WERI-Rb-1 (cell line): Measurements from ENCODE around the gene CDKN1C.

Source experiments
- DNase-seq: peaks from one replicate; pipeline ENCODE4 v3.0.0-alpha.2; 2020
- H3K27ac ChIP-seq: fragments of 250-450 bp; sonication (Bioruptor Pico); 2 replicates; pipeline ENCODE4 v1.5.1; 2020; ENCODE audit warnings: mild to moderate bottlenecking, moderate library complexity
- H3K27me3 ChIP-seq: fragments of 250-450 bp; sonication (Bioruptor Pico); 2 replicates; pipeline ENCODE4 v1.5.1; 2021; ENCODE audit warnings: mild to moderate bottlenecking, low read depth, moderate library complexity; ENCODE audit not compliant: insufficient read depth, severe bottlenecking
- H3K36me3 ChIP-seq: fragments of 250-450 bp; sonication (Bioruptor Pico); 2 replicates; pipeline ENCODE4 v1.5.1; 2020; ENCODE audit warnings: mild to moderate bottlenecking, moderate library complexity
- H3K4me3 ChIP-seq: 2 replicates; pipeline ENCODE4 v1.5.1; 2011; ENCODE audit warnings: low read depth, mild to moderate bottlenecking, control low read depth, low read length
- H3K9me3 ChIP-seq: fragments of 250-450 bp; sonication (Bioruptor Pico); 2 replicates; pipeline ENCODE4 v1.5.1; 2021; ENCODE audit warnings: mild to moderate bottlenecking, moderate library complexity; ENCODE audit not compliant: severe bottlenecking
- TF ChIP-seq, protein P1 (sequence below): IDR thresholded peaks from 2 replicates; pipeline ENCODE4 v1.5.1; 2011; ENCODE audit warnings: low read depth, mild to moderate bottlenecking, control low read depth, inconsistent platforms, low read length

The CDKN1C gene

DNA sequence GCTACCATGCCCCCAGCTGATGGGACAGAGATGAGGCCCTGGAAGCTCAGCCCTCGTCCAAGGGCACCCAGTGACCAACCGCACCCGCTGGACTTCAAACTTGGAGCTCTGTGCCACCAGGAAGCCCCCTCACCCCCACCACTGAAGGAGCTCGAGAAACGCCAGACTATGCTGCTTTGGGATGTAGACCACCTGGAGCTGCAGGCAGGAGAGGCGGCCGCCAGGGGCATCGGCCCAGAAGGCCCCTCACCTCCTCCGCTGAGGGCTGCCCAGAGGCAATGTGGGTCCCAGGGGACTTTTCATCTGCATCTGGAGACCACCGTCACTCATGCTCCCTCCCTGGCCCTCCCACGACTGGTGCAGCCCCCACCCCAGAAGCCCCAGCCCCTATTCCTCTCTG is 28.3 kb downstream of the CDKN1C start:
- no peaks in the 10 kb centered on the region for H3K9me3 ChIP-seq
- H3K27ac ChIP-seq: no peak overlapping the region
- no peaks in the 10 kb centered on the region for H3K27me3 ChIP-seq
- no peak overlapping the region for H3K4me3 ChIP-seq
- TF ChIP-seq, protein P1, sequence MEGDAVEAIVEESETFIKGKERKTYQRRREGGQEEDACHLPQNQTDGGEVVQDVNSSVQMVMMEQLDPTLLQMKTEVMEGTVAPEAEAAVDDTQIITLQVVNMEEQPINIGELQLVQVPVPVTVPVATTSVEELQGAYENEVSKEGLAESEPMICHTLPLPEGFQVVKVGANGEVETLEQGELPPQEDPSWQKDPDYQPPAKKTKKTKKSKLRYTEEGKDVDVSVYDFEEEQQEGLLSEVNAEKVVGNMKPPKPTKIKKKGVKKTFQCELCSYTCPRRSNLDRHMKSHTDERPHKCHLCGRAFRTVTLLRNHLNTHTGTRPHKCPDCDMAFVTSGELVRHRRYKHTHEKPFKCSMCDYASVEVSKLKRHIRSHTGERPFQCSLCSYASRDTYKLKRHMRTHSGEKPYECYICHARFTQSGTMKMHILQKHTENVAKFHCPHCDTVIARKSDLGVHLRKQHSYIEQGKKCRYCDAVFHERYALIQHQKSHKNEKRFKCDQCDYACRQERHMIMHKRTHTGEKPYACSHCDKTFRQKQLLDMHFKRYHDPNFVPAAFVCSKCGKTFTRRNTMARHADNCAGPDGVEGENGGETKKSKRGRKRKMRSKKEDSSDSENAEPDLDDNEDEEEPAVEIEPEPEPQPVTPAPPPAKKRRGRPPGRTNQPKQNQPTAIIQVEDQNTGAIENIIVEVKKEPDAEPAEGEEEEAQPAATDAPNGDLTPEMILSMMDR: no peak
- DNase-seq: no peak
- H3K36me3 ChIP-seq: no peaks in the 10 kb centered on the region

DNA sequence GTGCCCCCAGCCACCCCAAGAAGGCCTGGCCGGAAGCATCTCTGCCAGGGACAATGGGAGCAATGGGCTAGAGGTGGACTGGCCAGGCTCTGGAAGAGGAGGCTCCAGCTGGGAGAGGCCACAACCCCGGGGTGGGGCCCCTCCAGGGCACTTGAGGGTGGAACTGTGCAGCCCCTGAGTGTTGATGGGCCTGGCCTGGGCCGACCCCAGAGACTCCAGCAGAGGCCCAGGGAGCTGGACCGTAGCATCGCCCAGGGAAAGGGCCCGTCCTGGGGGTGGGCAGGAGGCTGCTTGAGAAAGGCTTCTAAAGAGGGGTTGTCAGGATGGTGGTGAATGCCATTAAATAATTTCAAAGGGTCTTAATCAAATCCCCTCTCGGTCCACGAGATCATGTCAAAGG is 30.4 kb downstream of the CDKN1C start:
- no peaks in the 10 kb centered on the region for H3K27me3 ChIP-seq
- no peak overlapping the region for H3K4me3 ChIP-seq
- no peaks in the 10 kb centered on the region for H3K9me3 ChIP-seq
- H3K36me3 ChIP-seq: no peaks in the 10 kb centered on the region
- TF ChIP-seq, protein P1: no peak
- no peak for DNase-seq
- no peak overlapping the region for H3K27ac ChIP-seq

DNA sequence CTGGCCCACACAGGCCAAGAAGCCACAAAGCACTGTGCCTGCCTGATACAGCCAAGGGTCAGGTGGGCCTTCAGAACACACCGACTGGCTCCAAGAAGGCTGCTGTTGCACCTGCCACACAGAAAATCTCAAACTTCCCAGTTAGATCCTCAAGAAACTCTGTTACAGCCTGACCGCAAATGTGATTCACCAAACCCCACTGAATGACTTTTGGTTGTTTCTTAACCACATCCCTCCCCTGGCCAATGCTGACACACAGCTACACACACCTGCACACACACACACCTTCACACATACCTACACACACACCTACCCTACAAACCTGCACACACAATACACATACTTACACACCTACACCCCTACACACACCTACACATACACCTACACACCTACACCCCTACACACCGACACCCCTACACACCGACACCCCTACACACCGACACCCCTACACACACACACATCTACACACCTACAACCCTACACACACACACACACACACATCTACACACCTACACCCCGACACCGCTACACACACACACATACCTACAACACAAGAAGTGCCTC is 31.5 kb downstream of the CDKN1C start:
- Histone ChIP-seq H3K27ac (no peak overlapping the region), H3K36me3 (no peaks in the 10 kb centered on the region)
- no peak for DNase-seq

DNA sequence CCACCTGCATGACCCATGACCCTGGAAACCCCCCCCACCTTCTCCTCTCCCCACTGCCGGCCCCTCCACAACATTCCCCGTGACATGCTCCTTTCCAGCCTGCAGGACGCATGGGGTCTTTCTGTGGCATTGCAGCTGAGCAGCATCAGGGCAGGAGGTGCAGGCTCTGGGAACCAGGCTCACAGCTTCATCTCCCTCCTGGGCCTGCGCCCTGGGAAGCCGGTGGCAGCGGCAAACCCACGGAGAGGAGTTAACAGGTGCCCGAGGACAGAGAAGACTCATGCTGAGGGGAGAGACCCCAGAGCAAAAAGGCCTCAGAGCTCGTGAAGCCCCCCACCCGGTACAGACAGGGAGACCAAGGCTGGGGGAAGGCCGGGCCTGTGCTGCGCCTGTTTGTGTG is 32.2 kb downstream of the CDKN1C start:
- DNase-seq: no peak
- no peak overlapping the region for H3K27ac ChIP-seq
- H3K27me3 ChIP-seq: no peaks in the 10 kb centered on the region
- H3K4me3 ChIP-seq: no peak overlapping the region
- H3K9me3 ChIP-seq: no peaks in the 10 kb centered on the region
- no peaks in the 10 kb centered on the region for H3K36me3 ChIP-seq
- TF ChIP-seq, protein P1: no peak

More for the DNA sequence above, 31.5 kb downstream of the CDKN1C start:
- TF ChIP-seq, protein P1: no peak
- H3K27me3 ChIP-seq: no peaks in the 10 kb centered on the region
- no peak overlapping the region for H3K4me3 ChIP-seq
- H3K9me3 ChIP-seq: no peaks in the 10 kb centered on the region

DNA sequence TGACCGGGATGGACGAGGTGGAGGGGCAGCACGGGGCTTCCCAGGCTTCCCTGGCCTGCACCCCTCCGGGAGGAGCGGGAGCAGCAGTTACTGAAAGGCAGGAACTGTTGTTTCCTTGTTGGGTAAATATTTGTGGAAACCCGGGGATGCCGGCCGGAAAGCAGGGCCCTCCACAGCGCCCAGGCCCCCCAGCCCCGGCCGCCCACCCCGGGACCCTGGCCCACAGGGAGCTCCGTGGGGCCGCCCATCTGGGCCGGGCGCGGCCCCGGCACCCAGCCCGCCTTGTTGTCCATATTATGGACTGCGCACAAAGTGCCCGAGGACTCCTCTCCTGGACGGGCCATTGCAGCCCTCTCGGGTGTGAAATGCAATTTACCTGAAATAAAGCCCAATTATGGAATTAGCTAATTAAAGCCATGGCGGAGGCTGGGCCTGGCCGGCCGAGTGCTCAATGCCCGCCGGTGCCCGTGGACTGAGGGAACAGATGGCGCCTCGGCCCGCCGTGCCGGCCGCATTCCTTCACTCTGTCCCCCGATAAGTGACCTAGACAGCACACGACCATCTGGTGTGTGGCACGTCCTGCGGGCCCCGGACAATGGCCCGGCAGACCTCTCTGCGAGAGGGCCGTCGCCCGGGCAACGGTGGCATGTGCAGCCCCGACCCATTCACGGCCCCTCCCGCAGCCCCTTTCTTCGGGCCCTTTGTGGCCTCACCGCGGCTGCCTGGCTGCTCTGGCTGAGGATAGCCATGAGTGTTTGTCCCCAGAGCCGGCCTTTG is 35.4 kb downstream of the CDKN1C start:
- no peaks in the 10 kb centered on the region for H3K27me3 ChIP-seq
- H3K9me3 ChIP-seq: no peaks in the 10 kb centered on the region
- no peak overlapping the region for H3K4me3 ChIP-seq
- TF ChIP-seq, protein P1: no peak
- DNase-seq: no peak
- no peak overlapping the region for H3K27ac ChIP-seq
- no peaks in the 10 kb centered on the region for H3K36me3 ChIP-seq
